NCI-H1694 treated with DMSO at 0.1 percent for 48 hours (cell line): ENCODE results near the gene EIF2AK3.
"Not testable (repeated sequence)": the region's sequence is repeated elsewhere in the genome, so short reads cannot be mapped to it uniquely, and the experiment has no call there.

Experiments used
- DNase-seq: peaks from one replicate; lab custom pipeline; 2025; lab: John Stamatoyannopoulos, UW

EIF2AK3 gene

GRCh38 chr2:88596141-88596830, 31.0 kb downstream of the EIF2AK3 start:
- DNase-seq: no peak

GRCh38 chr2:88591698-88592097, 35.6 kb downstream of the EIF2AK3 start:
- no peak for DNase-seq

- peak; percentile 30 for DNase-seq
Measured at GRCh38 chr2:88590998-88591613, 36.2 kb downstream of the EIF2AK3 start.

- no peak for DNase-seq
Measured at GRCh38 chr2:88585969-88586368, 41.3 kb downstream of the EIF2AK3 start.

- no peak for DNase-seq
Measured at GRCh38 chr2:88582030-88582429, 45.2 kb downstream of the EIF2AK3 start.

GRCh38 chr2:88580088-88580487, 47.2 kb downstream of the EIF2AK3 start:
- no peak for DNase-seq

GRCh38 chr2:88575630-88576029, 51.6 kb downstream of the EIF2AK3 start:
- no peak for DNase-seq

- DNase-seq: no peak
Measured at GRCh38 chr2:88575051-88575450, 52.2 kb downstream of the EIF2AK3 start.

GRCh38 chr2:88574445-88574844, 52.8 kb downstream of the EIF2AK3 start:
- no peak for DNase-seq

- DNase-seq: no peak
Measured at GRCh38 chr2:88568179-88568578, 59.1 kb downstream of the EIF2AK3 start.

GRCh38 chr2:88564402-88564801, 62.9 kb downstream of the EIF2AK3 start:
- no peak for DNase-seq

GRCh38 chr2:88563129-88563528, 64.1 kb downstream of the EIF2AK3 start:
- no peak for DNase-seq

GRCh38 chr2:88561646-88562388, 65.4 kb downstream of the EIF2AK3 start:
- no peak for DNase-seq

- DNase-seq: no peak
Measured at GRCh38 chr2:88560619-88561307, 66.5 kb downstream of the EIF2AK3 start.

GRCh38 chr2:88557290-88557689, 70.0 kb downstream of the EIF2AK3 start:
- DNase-seq: no peak

- no peak for DNase-seq
Measured at GRCh38 chr2:88556026-88556425, 71.2 kb downstream of the EIF2AK3 start.

GRCh38 chr2:88554189-88554588, 73.1 kb downstream of the EIF2AK3 start:
- DNase-seq: no peak

- DNase-seq: no peak
Measured at GRCh38 chr2:88549616-88550292, 77.5 kb downstream of the EIF2AK3 start.

- not testable (repeated sequence) for DNase-seq
Measured at GRCh38 chr2:88546291-88546690, 81.0 kb downstream of the EIF2AK3 start.

- peak; percentile 45 for DNase-seq
Measured at GRCh38 chr2:88545118-88545517, 82.1 kb downstream of the EIF2AK3 start.

- no peak for DNase-seq
Measured at GRCh38 chr2:88543541-88544057, 83.7 kb downstream of the EIF2AK3 start.

GRCh38 chr2:88542668-88543067, 84.6 kb downstream of the EIF2AK3 start:
- DNase-seq: no peak
